Panc1 (cell line): ENCODE data around the gene PPP3R2. TPM values are rescaled to one million over a fixed set of nuclear protein-coding genes. Genes with fewer than 3 reads are reported as not detected.

ENCODE experiments used
- ATAC-seq: fragments of 200-7000 bp; cut with Tn5 transposase; 2 replicates; pipeline ENCODE4 v1.9.1; 2020; ENCODE audit warnings: mild to moderate bottlenecking, moderate library complexity
- BruUV-seq: library from RNA; stranded (reverse); fragments of 400-500 nt; replicated peaks from 2 replicates; lab custom pipeline; 2021; lab: Mats Ljungman, UMichigan
- CTCF ChIA-PET: fragments of 300-600 bp; sonication (Branson Sonifier 250); formaldehyde crosslinking; loops from one replicate; lab custom pipeline; 2022; ENCODE audit warnings: antibody characterized with exemption; lab: Charles Lee
- POLR2A ChIA-PET: fragments of 300-600 bp; sonication (Branson Sonifier 250); formaldehyde crosslinking; loops from one replicate; lab custom pipeline; 2022; ENCODE audit warnings: antibody characterized with exemption; lab: Charles Lee
- DNase-seq: peaks from one replicate; pipeline ENCODE4 v3.0.0-alpha.2; 2010; ENCODE audit warnings: low read depth, low spot score
- H3K27ac ChIP-seq: 2 replicates; pipeline ENCODE4 v1.5.1; 2011; ENCODE audit warnings: mild to moderate bottlenecking, low read length, inconsistent platforms
- H3K27me3 ChIP-seq: fragments of 200-500 bp; sonication (Bioruptor generic); 2 replicates; pipeline ENCODE4 v1.6.0; 2014; ENCODE audit warnings: low read length, inconsistent platforms; ENCODE audit not compliant: control insufficient read depth, insufficient read depth
- H3K36me3 ChIP-seq: fragments of 200-500 bp; sonication (Bioruptor generic); 2 replicates; pipeline ENCODE4 v1.5.1; 2014; ENCODE audit warnings: inconsistent platforms, mild to moderate bottlenecking, low read length, moderate library complexity; ENCODE audit not compliant: control insufficient read depth, insufficient read depth
- H3K4me1 ChIP-seq: 2 replicates; pipeline ENCODE4 v1.5.1; 2011; ENCODE audit warnings: inconsistent platforms, mild to moderate bottlenecking, low read length, moderate library complexity; ENCODE audit not compliant: control insufficient read depth, insufficient read depth
- H3K4me3 ChIP-seq, 2 experiments: 2 replicates each; pipeline ENCODE4 v1.5.1; 2011 to 2012; ENCODE audit warnings: low read depth in 2 of 2, low read length in 2 of 2, mild to moderate bottlenecking in 2 of 2, inconsistent platforms in 1 of 2, moderate library complexity in 1 of 2
- H3K9me3 ChIP-seq: fragments of 200-500 bp; sonication (Bioruptor generic); 2 replicates; pipeline ENCODE4 v1.5.1; 2014; ENCODE audit warnings: low read depth, mild to moderate bottlenecking, inconsistent platforms, low read length, moderate library complexity; ENCODE audit not compliant: control insufficient read depth, insufficient read depth
- CTCF ChIP-seq: fragments of 450-650 bp; IDR thresholded peaks from 2 replicates; pipeline ENCODE4 v1.5.1; 2017; ENCODE audit warnings: mild to moderate bottlenecking
- POLR2AphosphoS5 ChIP-seq: IDR thresholded peaks from 2 replicates; pipeline ENCODE4 v1.6.1; 2012; ENCODE audit warnings: mild to moderate bottlenecking, low read depth, low read length, moderate library complexity
- REST ChIP-seq, 2 experiments: IDR thresholded peaks; 2 replicates each; pipeline ENCODE4 v1.6.1; 2011 to 2012; ENCODE audit warnings: low read depth in 2 of 2, control low read depth in 1 of 2, low read length in 1 of 2, mild to moderate bottlenecking in 1 of 2, moderate library complexity in 1 of 2; ENCODE audit not compliant: insufficient read depth in 1 of 2
- SIN3A ChIP-seq: IDR thresholded peaks from 2 replicates; pipeline ENCODE4 v1.6.1; 2012; ENCODE audit warnings: low read depth, mild to moderate bottlenecking, low read length, moderate library complexity, borderline replicate concordance; ENCODE audit not compliant: insufficient read depth
- TCF7L2 ChIP-seq: IDR thresholded peaks from 2 replicates; pipeline ENCODE4 v1.6.1; 2011; ENCODE audit warnings: mild to moderate bottlenecking, low read depth, low read length, inconsistent platforms
- in situ Hi-C: cut with HindIII; loops from 2 replicates; pipeline ENCODE4 v1.10.0; 2016; ENCODE audit warnings: low sequenced_read_pairs, low pct_unique_long_range_greater_than_20kb
- intact Hi-C: fragments of 100-400 bp; cut with micrococcal nuclease; formaldehyde crosslinking; loops from one replicate; pipeline ENCODE4 v1.10.0; 2022; ENCODE audit not compliant: unreplicated experiment
- total RNA-seq: library from RNA; stranded (reverse); gene quantifications from one replicate; pipeline ENCODE4 v1.2.1, GENCODE V29; 2021; ENCODE audit not compliant: unreplicated experiment

PPP3R2 gene
- total RNA-seq, 1 experiment from 2014 or later, result not detected

- Histone ChIP-seq H3K4me3 (no peak overlapping the region), H3K9me3 (no peaks in the 10 kb centered on the region), H3K36me3 (no peaks in the 10 kb centered on the region), H3K27me3 (no peaks in the 10 kb centered on the region), H3K27ac (no peak overlapping the region), H3K4me1 (no peaks in the 10 kb centered on the region)
- no peak for ATAC-seq
- no peak for DNase-seq
- intact Hi-C loops (no loop called here), in situ Hi-C loops (no loop called here)
- ChIA-PET POLR2A (no interaction called here), CTCF (no interaction called here)
- BruUV-seq, result no TSS peak
- TF ChIP-seq REST (IDR thresholded peaks at IDR 0.05; ENCODE audit: insufficient read depth in 1 of 2, low read depth in 2 of 2, low read length in 1 of 2), result no peak
- no peak for TF ChIP-seq SIN3A
- no peak for TF ChIP-seq CTCF
- no peak for TF ChIP-seq POLR2AphosphoS5
- no peak for TF ChIP-seq TCF7L2
Measured at GRCh38 chr9:101632611-101633010, 37.8 kb upstream of the PPP3R2 start.

GRCh38 chr9:101631892-101632291, 37.1 kb upstream of the PPP3R2 start:
- Histone ChIP-seq H3K4me3 (no peak overlapping the region), H3K9me3 (no peaks in the 10 kb centered on the region), H3K27ac (no peak overlapping the region), H3K4me1 (no peaks in the 10 kb centered on the region), H3K36me3 (no peaks in the 10 kb centered on the region), H3K27me3 (no peaks in the 10 kb centered on the region)
- BruUV-seq, result no TSS peak
- ChIA-PET POLR2A (no interaction called here), CTCF (no interaction called here)
- TF ChIP-seq POLR2AphosphoS5, result no peak
- TF ChIP-seq REST (IDR thresholded peaks at IDR 0.05; ENCODE audit: insufficient read depth in 1 of 2, low read depth in 2 of 2, low read length in 1 of 2), result no peak
- no peak for TF ChIP-seq SIN3A
- TF ChIP-seq TCF7L2, result no peak
- no peak for TF ChIP-seq CTCF
- no peak for DNase-seq
- in situ Hi-C loops (no loop called here), intact Hi-C loops (no loop called here)
- ATAC-seq, result no peak
